SK-N-SH treated with all-trans-retinoic acid at 6 μM for 48 hours (cell line): ENCODE results near the gene MC1R.

Source experiments
- ATAC-seq: fragments of 200-7000 bp; cut with Tn5 transposase; 3 replicates; pipeline ENCODE4 v1.9.1; 2020; ENCODE audit warnings: mild to moderate bottlenecking, moderate library complexity
- ARNTL ChIP-seq: fragments of 450-650 bp; formaldehyde crosslinking; IDR thresholded peaks from 2 replicates; pipeline ENCODE4 v1.5.0; 2020; ENCODE audit warnings: low read depth, mild to moderate bottlenecking, moderate library complexity, borderline replicate concordance
- BACH2 ChIP-seq: fragments of 250-450 bp; sonication (Bioruptor Pico); IDR thresholded peaks from 2 replicates; pipeline ENCODE4 v1.9.0; 2021; ENCODE audit warnings: mild to moderate bottlenecking, borderline replicate concordance
- CREB5 ChIP-seq: fragments of 250-450 bp; sonication (Bioruptor Pico); IDR thresholded peaks from 2 replicates; pipeline ENCODE4 v1.5.1; 2020; ENCODE audit warnings: low read depth, mild to moderate bottlenecking, moderate library complexity
- CSDC2 ChIP-seq: fragments of 250-450 bp; sonication (Bioruptor Pico); IDR thresholded peaks from 2 replicates; pipeline ENCODE4 v1.5.0; 2020; ENCODE audit warnings: mild to moderate bottlenecking, moderate library complexity
- ESRRG ChIP-seq: fragments of 250-450 bp; sonication (Bioruptor Pico); IDR thresholded peaks from 2 replicates; pipeline ENCODE4 v1.6.1; 2021; ENCODE audit warnings: mild to moderate bottlenecking
- GLIS3 ChIP-seq: fragments of 250-450 bp; sonication (Bioruptor Pico); IDR thresholded peaks from 2 replicates; pipeline ENCODE4 v1.5.0; 2020; ENCODE audit warnings: mild to moderate bottlenecking, moderate library complexity
- ISL1 ChIP-seq: fragments of 250-450 bp; sonication (Bioruptor Pico); IDR thresholded peaks from 2 replicates; pipeline ENCODE4 v2.1.2; 2022; ENCODE audit warnings: mild to moderate bottlenecking, moderate library complexity
- OSR1 ChIP-seq: fragments of 250-450 bp; sonication (Bioruptor Pico); IDR thresholded peaks from 2 replicates; pipeline ENCODE4 v1.8.0; 2022; ENCODE audit warnings: moderate library complexity, mild to moderate bottlenecking, inconsistent platforms
- PATZ1 ChIP-seq: fragments of 250-450 bp; sonication (Bioruptor Pico); IDR thresholded peaks from 2 replicates; pipeline ENCODE4 v1.8.0; 2020; ENCODE audit warnings: mild to moderate bottlenecking, moderate library complexity, borderline replicate concordance
- POU6F1 ChIP-seq: fragments of 250-450 bp; sonication (Bioruptor Pico); IDR thresholded peaks from 2 replicates; pipeline ENCODE4 v1.8.0; 2021; ENCODE audit warnings: low read depth, mild to moderate bottlenecking, moderate library complexity, borderline replicate concordance
- PPARA ChIP-seq: fragments of 250-450 bp; sonication (Bioruptor Pico); IDR thresholded peaks from 2 replicates; pipeline ENCODE4 v1.5.0; 2020; ENCODE audit warnings: mild to moderate bottlenecking, borderline replicate concordance
- RARB ChIP-seq: fragments of 250-450 bp; sonication (Bioruptor Pico); IDR thresholded peaks from 2 replicates; pipeline ENCODE4 v1.8.0; 2021; ENCODE audit warnings: mild to moderate bottlenecking, moderate library complexity
- SNAI2 ChIP-seq: fragments of 250-450 bp; sonication (Bioruptor Pico); IDR thresholded peaks from 2 replicates; pipeline ENCODE4 v1.5.0; 2020; ENCODE audit warnings: mild to moderate bottlenecking, moderate library complexity
- TCF4 ChIP-seq: fragments of 250-450 bp; sonication (Bioruptor Pico); IDR thresholded peaks from 2 replicates; pipeline ENCODE4 v1.8.0; 2021; ENCODE audit warnings: mild to moderate bottlenecking, moderate library complexity, borderline replicate concordance
- TOX ChIP-seq: fragments of 250-450 bp; sonication (Bioruptor Pico); IDR thresholded peaks from 2 replicates; pipeline ENCODE4 v1.8.0; 2021; ENCODE audit warnings: mild to moderate bottlenecking, moderate library complexity, borderline replicate concordance
- ZNF565 ChIP-seq: fragments of 450-650 bp; formaldehyde crosslinking; conservative IDR thresholded peaks from 2 replicates; pipeline ENCODE4 v1.5.0; 2020; ENCODE audit warnings: low read depth, mild to moderate bottlenecking, moderate library complexity
- ZNF70 ChIP-seq: fragments of 450-650 bp; formaldehyde crosslinking; IDR thresholded peaks from 2 replicates; pipeline ENCODE4 v1.5.0; 2020; ENCODE audit warnings: mild to moderate bottlenecking, moderate library complexity
- ZNF8 ChIP-seq: fragments of 450-650 bp; formaldehyde crosslinking; IDR thresholded peaks from 2 replicates; pipeline ENCODE4 v1.5.0; 2020; ENCODE audit warnings: mild to moderate bottlenecking, moderate library complexity
- TF ChIP-seq, protein P1 (sequence below): fragments of 250-450 bp; sonication (Bioruptor Pico); IDR thresholded peaks from 2 replicates; pipeline ENCODE4 v1.5.0; 2020; ENCODE audit warnings: mild to moderate bottlenecking, moderate library complexity
- TF ChIP-seq, protein P2 (sequence below): fragments of 250-450 bp; sonication (Bioruptor Pico); IDR thresholded peaks from 2 replicates; pipeline ENCODE4 v1.5.1; 2021; ENCODE audit warnings: mild to moderate bottlenecking, moderate library complexity

Gene MC1R

DNA sequence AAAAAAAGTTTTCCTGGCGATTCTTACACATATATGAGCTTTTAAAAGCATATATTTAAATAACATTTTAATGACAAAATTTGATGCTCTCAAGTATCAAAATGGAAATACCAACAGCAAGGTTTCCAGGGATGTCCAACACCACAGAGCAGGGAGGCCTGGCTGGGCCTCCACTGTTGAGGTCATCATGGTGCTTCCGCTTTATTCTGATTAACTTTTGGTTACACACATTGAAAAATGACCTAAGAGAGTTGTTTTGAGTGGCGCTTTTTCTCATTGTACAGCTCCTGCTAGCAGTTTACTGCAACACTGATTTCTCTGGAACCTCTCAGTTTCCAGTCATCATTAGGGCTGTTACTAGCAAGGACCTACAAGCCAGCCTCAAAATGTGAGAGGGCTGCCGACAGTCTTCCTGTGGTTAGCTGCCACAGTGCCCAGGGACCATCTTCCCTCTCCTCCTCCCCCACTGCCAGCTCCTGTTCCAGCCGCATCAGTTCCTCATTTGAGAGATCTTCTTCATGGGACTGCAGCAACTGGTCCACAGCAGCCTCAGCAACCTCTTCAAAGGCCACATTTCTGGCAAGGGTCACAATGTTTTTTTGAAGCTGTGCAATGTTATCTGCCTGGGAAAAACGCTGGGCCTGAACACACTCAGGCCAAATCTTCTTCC is 51.2 kb downstream of the MC1R start:
- TF ChIP-seq ZNF8 (CRISPR knock-in tag) (no peak), TOX (CRISPR knock-in tag) (no peak), ZNF565 (no peak), OSR1 (no peak), CREB5 (CRISPR knock-in tag) (no peak), PATZ1 (CRISPR knock-in tag) (no peak), TCF4 (no peak), PPARA (CRISPR knock-in tag) (no peak), BACH2 (CRISPR knock-in tag) (no peak), ISL1 (CRISPR knock-in tag) (no peak), ZNF70 (CRISPR knock-in tag) (no peak), GLIS3 (CRISPR knock-in tag) (no peak), ESRRG (CRISPR knock-in tag) (no peak), SNAI2 (no peak), RARB (no peak), POU6F1 (CRISPR knock-in tag) (no peak), ARNTL (CRISPR knock-in tag) (no peak), CSDC2 (CRISPR knock-in tag) (no peak)
- TF ChIP-seq, protein P1, sequence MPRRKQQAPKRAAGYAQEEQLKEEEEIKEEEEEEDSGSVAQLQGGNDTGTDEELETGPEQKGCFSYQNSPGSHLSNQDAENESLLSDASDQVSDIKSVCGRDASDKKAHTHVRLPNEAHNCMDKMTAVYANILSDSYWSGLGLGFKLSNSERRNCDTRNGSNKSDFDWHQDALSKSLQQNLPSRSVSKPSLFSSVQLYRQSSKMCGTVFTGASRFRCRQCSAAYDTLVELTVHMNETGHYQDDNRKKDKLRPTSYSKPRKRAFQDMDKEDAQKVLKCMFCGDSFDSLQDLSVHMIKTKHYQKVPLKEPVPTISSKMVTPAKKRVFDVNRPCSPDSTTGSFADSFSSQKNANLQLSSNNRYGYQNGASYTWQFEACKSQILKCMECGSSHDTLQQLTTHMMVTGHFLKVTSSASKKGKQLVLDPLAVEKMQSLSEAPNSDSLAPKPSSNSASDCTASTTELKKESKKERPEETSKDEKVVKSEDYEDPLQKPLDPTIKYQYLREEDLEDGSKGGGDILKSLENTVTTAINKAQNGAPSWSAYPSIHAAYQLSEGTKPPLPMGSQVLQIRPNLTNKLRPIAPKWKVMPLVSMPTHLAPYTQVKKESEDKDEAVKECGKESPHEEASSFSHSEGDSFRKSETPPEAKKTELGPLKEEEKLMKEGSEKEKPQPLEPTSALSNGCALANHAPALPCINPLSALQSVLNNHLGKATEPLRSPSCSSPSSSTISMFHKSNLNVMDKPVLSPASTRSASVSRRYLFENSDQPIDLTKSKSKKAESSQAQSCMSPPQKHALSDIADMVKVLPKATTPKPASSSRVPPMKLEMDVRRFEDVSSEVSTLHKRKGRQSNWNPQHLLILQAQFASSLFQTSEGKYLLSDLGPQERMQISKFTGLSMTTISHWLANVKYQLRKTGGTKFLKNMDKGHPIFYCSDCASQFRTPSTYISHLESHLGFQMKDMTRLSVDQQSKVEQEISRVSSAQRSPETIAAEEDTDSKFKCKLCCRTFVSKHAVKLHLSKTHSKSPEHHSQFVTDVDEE (CRISPR knock-in tag), result no peak
- TF ChIP-seq, protein P2, sequence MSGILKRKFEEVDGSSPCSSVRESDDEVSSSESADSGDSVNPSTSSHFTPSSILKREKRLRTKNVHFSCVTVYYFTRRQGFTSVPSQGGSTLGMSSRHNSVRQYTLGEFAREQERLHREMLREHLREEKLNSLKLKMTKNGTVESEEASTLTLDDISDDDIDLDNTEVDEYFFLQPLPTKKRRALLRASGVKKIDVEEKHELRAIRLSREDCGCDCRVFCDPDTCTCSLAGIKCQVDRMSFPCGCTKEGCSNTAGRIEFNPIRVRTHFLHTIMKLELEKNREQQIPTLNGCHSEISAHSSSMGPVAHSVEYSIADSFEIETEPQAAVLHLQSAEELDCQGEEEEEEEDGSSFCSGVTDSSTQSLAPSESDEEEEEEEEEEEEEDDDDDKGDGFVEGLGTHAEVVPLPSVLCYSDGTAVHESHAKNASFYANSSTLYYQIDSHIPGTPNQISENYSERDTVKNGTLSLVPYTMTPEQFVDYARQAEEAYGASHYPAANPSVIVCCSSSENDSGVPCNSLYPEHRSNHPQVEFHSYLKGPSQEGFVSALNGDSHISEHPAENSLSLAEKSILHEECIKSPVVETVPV, result no peak
- ATAC-seq, result no peak
